ENCODE data around the gene EDN2.

Gene EDN2

GRCh38 chr1:41461790-41462679, 22.4 kb downstream of the EDN2 start:
- H3K27ac ChIP-seq = no peak overlapping the region
- H3K4me3 ChIP-seq = no peak overlapping the region
- no peaks in the 10 kb centered on the region for H3K9me3 ChIP-seq (replicated peaks in 1 of 11)
- TF ChIP-seq Cebpa-rat (IDR thresholded peaks at IDR 0.05) = no peak
- no peaks in the 10 kb centered on the region for H4K20me1 ChIP-seq
- H3K9ac ChIP-seq = no peak overlapping the region
- no peaks in the 10 kb centered on the region for H3K36me3 ChIP-seq
- no peak overlapping the region for H3K4me2 ChIP-seq
- H3K4me1 ChIP-seq = peaks cover 0 to 16% (median 12%) of the 10 kb centered on the region in 10 experiments; a peak in 14 of 20 replicates
- no peaks in the 10 kb centered on the region for H3K27me3 ChIP-seq

GRCh38 chr1:41456847-41457540, 27.5 kb downstream of the EDN2 start:
- no peak overlapping the region for H3K27ac ChIP-seq
- no peaks in the 10 kb centered on the region for H4K20me1 ChIP-seq
- no peak overlapping the region for H3K4me3 ChIP-seq
- H3K9ac ChIP-seq = no peak overlapping the region
- no peak for TF ChIP-seq Cebpa-rat (IDR thresholded peaks at IDR 0.05)
- no peak overlapping the region for H3K4me2 ChIP-seq
- H3K36me3 ChIP-seq = no peaks in the 10 kb centered on the region
- no peaks in the 10 kb centered on the region for H3K9me3 ChIP-seq (replicated peaks in 1 of 11)
- no peaks in the 10 kb centered on the region for H3K27me3 ChIP-seq
- H3K4me1 ChIP-seq = no peaks in the 10 kb centered on the region

- Histone ChIP-seq H4K20me1 (no peaks in the 10 kb centered on the region), H3K4me1 (no peaks in the 10 kb centered on the region), H3K36me3 (no peaks in the 10 kb centered on the region), H3K9me3 (replicated peaks in 1 of 11) (no peaks in the 10 kb centered on the region), H3K4me2 (no peak overlapping the region), H3K27me3 (no peaks in the 10 kb centered on the region), H3K4me3 (no peak overlapping the region), H3K27ac (no peak overlapping the region), H3K9ac (no peak overlapping the region)
- TF ChIP-seq Cebpa-rat (IDR thresholded peaks at IDR 0.05) = no peak
Observed at GRCh38 chr1:41455479-41456332, 28.8 kb downstream of the EDN2 start.

- Histone ChIP-seq H3K4me1 (peaks cover 4 to 8% (median 6%) of the 10 kb centered on the region in 10 experiments; a peak in 13 of 20 replicates), H3K4me2 (no peak overlapping the region), H3K36me3 (no peaks in the 10 kb centered on the region), H3K27me3 (no peaks in the 10 kb centered on the region), H3K9me3 (replicated peaks in 1 of 11) (no peaks in the 10 kb centered on the region), H4K20me1 (no peaks in the 10 kb centered on the region), H3K4me3 (no peak overlapping the region), H3K27ac (no peak overlapping the region), H3K9ac (no peak overlapping the region)
- no peak for TF ChIP-seq Cebpa-rat (IDR thresholded peaks at IDR 0.05)
Observed at GRCh38 chr1:41454406-41454805, 30.1 kb downstream of the EDN2 start.

GRCh38 chr1:41452704-41453290, 31.7 kb downstream of the EDN2 start:
- Histone ChIP-seq H3K4me2 (no peak overlapping the region), H3K9me3 (replicated peaks in 1 of 11) (no peaks in the 10 kb centered on the region), H3K4me3 (no peak overlapping the region)

GRCh38 chr1:41450747-41451285, 33.7 kb downstream of the EDN2 start:
- no peak overlapping the region for H3K4me3 ChIP-seq
- H3K4me1 ChIP-seq = peaks cover 4 to 25% (median 23%) of the 10 kb centered on the region in 10 experiments; a peak in 17 of 20 replicates
- no peaks in the 10 kb centered on the region for H3K36me3 ChIP-seq
- TF ChIP-seq Cebpa-rat (IDR thresholded peaks at IDR 0.05) = no peak
- no peaks in the 10 kb centered on the region for H3K27me3 ChIP-seq
- no peaks in the 10 kb centered on the region for H4K20me1 ChIP-seq
- no peak overlapping the region for H3K9ac ChIP-seq
- no peaks in the 10 kb centered on the region for H3K9me3 ChIP-seq (replicated peaks in 1 of 11)
- no peak overlapping the region for H3K27ac ChIP-seq
- H3K4me2 ChIP-seq = no peak overlapping the region

More at GRCh38 chr1:41452704-41453290, 31.7 kb downstream of the EDN2 start:
- Histone ChIP-seq H3K9ac (no peak overlapping the region), H3K4me1 (peaks cover 4 to 22% (median 20%) of the 10 kb centered on the region in 10 experiments; a peak in 17 of 20 replicates), H3K36me3 (no peaks in the 10 kb centered on the region), H3K27ac (no peak overlapping the region), H4K20me1 (no peaks in the 10 kb centered on the region), H3K27me3 (no peaks in the 10 kb centered on the region)
- TF ChIP-seq Cebpa-rat (IDR thresholded peaks at IDR 0.05) = no peak

- Histone ChIP-seq H4K20me1 (no peaks in the 10 kb centered on the region), H3K9ac (no peak overlapping the region), H3K36me3 (no peaks in the 10 kb centered on the region), H3K4me1 (peaks cover 4 to 26% (median 24%) of the 10 kb centered on the region in 10 experiments; a peak in 17 of 20 replicates), H3K9me3 (replicated peaks in 1 of 11) (peaks cover 3 to 7% (median 4%) of the 10 kb centered on the region in 11 experiments; a peak in 19 of 22 replicates), H3K27me3 (no peaks in the 10 kb centered on the region), H3K4me3 (no peak overlapping the region), H3K27ac (no peak overlapping the region), H3K4me2 (peak overlapping the region in 8 of 11 experiments; percentile 4 to 35 (median 24); a peak in 9 of 22 replicates)
- TF ChIP-seq Cebpa-rat (IDR thresholded peaks at IDR 0.05) = no peak
Observed at GRCh38 chr1:41449326-41449921, 35.1 kb downstream of the EDN2 start.

- no peaks in the 10 kb centered on the region for H3K36me3 ChIP-seq
- H4K20me1 ChIP-seq = no peaks in the 10 kb centered on the region
- H3K27me3 ChIP-seq = no peaks in the 10 kb centered on the region
Observed at GRCh38 chr1:41448821-41449220, 35.7 kb downstream of the EDN2 start.

More at GRCh38 chr1:41448821-41449220, 35.7 kb downstream of the EDN2 start:
- TF ChIP-seq Cebpa-rat (IDR thresholded peaks at IDR 0.05) = no peak
- peaks cover 4 to 26% (median 24%) of the 10 kb centered on the region in 10 experiments; a peak in 17 of 20 replicates for H3K4me1 ChIP-seq
- H3K9ac ChIP-seq = no peak overlapping the region; a peak in 1 of 22 replicates
- H3K9me3 ChIP-seq (replicated peaks in 1 of 11) = peaks cover 9 to 13% (median 10%) of the 10 kb centered on the region in 11 experiments; a peak in 19 of 22 replicates
- no peak overlapping the region for H3K4me3 ChIP-seq
- no peak overlapping the region for H3K27ac ChIP-seq
- peak overlapping the region in 8 of 11 experiments; percentile 52 to 79 (median 71); a peak in 15 of 22 replicates for H3K4me2 ChIP-seq

Measured in BLaER1 treated with 17β-estradiol and CSF1 and Interleukin-3, amounts not matched to agents 10 nM and 100 nM (cell line).